SK-MEL-5 (cell line): ENCODE data around the gene TRAPPC10. TPM values are rescaled to one million over a fixed set of nuclear protein-coding genes. Genes with fewer than 3 reads are reported as not detected.

Experiments used
- DNase-seq: peaks from one replicate; pipeline ENCODE4 v3.0.0-alpha.2; 2016; ENCODE audit warnings: low read depth, low spot score
- in situ Hi-C: cut with HindIII; loops from 2 replicates; pipeline ENCODE4 v1.10.0; 2016; ENCODE audit warnings: low sequenced_read_pairs, high pct_unique_total_duplicates, low pct_unique_long_range_greater_than_20kb
- polyA plus RNA-seq, 2 experiments: library from polyadenylated mRNA; depleted of rRNA; stranded (reverse); fragments of >200 nt; gene quantifications; 2 replicates each; pipeline ENCODE4 v1.2.3, GENCODE V29; 2015
- total RNA-seq: library from RNA; depleted of rRNA; stranded (reverse); fragments of >200 nt; shearing (Covaris generic); gene quantifications from 2 replicates; pipeline ENCODE4 v1.2.3, GENCODE V29; 2014; rRNA removed

TRAPPC10 gene, protein sequence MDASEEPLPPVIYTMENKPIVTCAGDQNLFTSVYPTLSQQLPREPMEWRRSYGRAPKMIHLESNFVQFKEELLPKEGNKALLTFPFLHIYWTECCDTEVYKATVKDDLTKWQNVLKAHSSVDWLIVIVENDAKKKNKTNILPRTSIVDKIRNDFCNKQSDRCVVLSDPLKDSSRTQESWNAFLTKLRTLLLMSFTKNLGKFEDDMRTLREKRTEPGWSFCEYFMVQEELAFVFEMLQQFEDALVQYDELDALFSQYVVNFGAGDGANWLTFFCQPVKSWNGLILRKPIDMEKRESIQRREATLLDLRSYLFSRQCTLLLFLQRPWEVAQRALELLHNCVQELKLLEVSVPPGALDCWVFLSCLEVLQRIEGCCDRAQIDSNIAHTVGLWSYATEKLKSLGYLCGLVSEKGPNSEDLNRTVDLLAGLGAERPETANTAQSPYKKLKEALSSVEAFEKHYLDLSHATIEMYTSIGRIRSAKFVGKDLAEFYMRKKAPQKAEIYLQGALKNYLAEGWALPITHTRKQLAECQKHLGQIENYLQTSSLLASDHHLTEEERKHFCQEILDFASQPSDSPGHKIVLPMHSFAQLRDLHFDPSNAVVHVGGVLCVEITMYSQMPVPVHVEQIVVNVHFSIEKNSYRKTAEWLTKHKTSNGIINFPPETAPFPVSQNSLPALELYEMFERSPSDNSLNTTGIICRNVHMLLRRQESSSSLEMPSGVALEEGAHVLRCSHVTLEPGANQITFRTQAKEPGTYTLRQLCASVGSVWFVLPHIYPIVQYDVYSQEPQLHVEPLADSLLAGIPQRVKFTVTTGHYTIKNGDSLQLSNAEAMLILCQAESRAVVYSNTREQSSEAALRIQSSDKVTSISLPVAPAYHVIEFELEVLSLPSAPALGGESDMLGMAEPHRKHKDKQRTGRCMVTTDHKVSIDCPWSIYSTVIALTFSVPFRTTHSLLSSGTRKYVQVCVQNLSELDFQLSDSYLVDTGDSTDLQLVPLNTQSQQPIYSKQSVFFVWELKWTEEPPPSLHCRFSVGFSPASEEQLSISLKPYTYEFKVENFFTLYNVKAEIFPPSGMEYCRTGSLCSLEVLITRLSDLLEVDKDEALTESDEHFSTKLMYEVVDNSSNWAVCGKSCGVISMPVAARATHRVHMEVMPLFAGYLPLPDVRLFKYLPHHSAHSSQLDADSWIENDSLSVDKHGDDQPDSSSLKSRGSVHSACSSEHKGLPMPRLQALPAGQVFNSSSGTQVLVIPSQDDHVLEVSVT
- total RNA-seq: 19.9 and 24.3 TPM in 2 replicates
- 16.4 and 19.1 TPM in 2 replicates for polyA plus RNA-seq (2015; cell fraction: cytosol; rRNA removed)
- 44.5 and 64.2 TPM in 2 replicates for polyA plus RNA-seq (2015; cell fraction: nucleus; rRNA removed)

GRCh38 chr21:44011579-44012473 is at the start of gene TRAPPC10:
Gene TRAPPC10 (plus strand): TSS chr21:44012309. CDS start chr21:44012494, 185 bp downstream.
- DNase-seq: peak; percentile 81
- in situ Hi-C loops: no loop called here

DNA sequence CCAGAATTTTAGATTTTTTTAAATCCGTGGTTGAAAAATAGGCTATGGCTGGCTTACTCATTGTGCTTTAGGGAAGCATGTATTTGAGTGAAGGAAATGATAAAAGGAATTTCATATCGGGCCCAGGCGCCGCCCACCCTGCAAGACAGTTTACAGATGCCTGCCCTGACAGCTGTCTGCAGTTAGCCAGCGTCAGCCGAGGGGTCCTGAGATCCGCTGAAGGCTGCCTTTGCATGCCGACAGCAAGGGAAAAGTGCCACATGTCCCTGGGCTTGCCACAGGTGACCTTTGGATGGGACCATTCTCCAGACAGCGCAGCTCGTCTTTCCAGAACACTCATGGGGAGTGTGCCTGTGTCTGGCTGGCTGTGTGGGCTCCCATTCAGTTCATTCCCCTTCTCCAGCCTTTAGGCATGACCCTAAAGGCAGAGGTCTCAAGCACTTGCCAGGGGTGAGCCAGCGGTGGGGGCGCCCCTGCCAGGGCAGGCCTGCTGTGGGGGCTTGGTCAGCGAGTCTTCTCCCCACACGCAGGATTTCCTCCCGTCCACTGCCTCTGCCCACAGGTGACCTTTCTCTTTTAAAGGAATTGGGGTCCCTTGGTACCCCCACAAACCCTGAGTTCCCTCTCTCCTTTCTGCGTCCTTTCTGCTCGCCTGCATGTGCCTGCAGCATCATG is 46.1 kb upstream of the TRAPPC10 start:
- in situ Hi-C loops: no loop called here

GRCh38 chr21:43966946-43967512 is 45.1 kb upstream of the TRAPPC10 start:
- no peak for DNase-seq
- in situ Hi-C loops: no loop called here

More for the DNA sequence above, 46.1 kb upstream of the TRAPPC10 start:
- no peak for DNase-seq

GRCh38 chr21:43967981-43968380 is 44.1 kb upstream of the TRAPPC10 start:
- in situ Hi-C loops: no loop called here
- no peak for DNase-seq

- no peak for DNase-seq
- in situ Hi-C loops: no loop called here
Measured at GRCh38 chr21:43968410-43969114, 43.5 kb upstream of the TRAPPC10 start.

DNA sequence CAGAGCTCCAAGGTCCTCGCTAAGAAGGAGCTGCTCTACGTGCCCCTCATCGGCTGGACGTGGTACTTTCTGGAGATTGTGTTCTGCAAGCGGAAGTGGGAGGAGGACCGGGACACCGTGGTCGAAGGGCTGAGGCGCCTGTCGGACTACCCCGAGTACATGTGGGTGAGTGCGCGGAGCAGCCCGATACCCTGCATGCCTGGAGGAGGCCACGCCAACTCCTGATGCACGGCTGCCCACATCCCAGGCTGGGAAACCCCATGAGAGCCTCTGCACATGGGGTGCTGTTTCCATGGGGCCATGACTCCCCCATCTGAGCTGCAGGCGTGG is 43.0 kb upstream of the TRAPPC10 start:
- in situ Hi-C loops: no loop called here
- DNase-seq: no peak

GRCh38 chr21:43970551-43970950 is 41.6 kb upstream of the TRAPPC10 start:
- no peak for DNase-seq
- in situ Hi-C loops: no loop called here

DNA sequence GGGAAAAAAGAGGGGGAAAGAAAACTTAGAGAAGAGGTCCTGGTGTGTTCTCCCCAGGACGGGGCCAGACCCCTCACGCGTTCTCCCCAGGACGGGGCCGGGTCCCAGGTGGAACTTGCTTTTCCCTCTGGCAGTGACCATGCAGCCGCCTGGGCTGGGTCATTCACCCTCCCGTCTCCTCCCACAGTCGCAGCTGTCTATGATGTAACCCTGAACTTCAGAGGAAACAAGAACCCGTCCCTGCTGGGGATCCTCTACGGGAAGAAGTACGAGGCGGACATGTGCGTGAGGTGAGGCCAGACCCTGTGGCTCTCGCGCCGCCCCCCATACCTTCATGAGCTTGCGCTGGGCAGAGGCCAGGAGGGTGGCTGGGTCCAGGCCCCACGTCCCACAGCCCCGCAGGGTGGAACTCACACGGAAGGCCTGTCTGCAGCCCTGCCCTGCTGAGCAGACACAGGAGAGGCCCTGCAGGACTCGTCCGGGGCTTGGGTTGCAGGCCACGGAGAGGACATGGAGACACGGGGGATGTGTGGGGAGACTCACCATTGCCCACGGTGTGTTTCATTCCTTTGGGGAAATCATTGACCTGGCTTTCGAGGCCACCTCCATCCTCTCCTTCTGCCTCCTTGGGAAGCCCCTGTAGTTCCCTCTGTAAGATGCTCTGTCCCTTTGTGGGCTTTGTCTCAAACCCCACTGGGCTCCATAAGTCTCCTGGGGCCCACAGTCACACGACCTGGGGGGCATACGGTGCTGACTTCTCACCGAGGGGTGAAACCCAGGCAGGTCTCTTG is 40.7 kb upstream of the TRAPPC10 start:
- DNase-seq: no peak
- in situ Hi-C loops: no loop called here

DNA sequence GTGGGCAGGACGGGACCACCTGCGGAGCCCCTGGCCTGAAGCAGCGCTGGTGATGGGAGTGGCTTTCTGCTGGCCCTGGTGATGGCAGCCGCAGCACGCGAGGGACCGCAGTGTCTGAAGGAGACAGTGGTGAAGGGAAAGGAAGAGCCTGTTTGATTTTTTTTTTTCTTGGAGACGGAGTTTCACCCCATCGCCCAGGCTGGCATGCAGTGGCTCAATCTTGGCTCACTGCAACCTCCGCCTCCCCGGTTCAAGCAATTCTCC is 40.2 kb upstream of the TRAPPC10 start:
- in situ Hi-C loops: no loop called here
- no peak for DNase-seq

- in situ Hi-C loops: no loop called here
- no peak for DNase-seq
Measured at GRCh38 chr21:43972850-43973633, 39.1 kb upstream of the TRAPPC10 start.

GRCh38 chr21:43973634-43973955 is 38.5 kb upstream of the TRAPPC10 start:
- DNase-seq: no peak
- in situ Hi-C loops: no loop called here

DNA sequence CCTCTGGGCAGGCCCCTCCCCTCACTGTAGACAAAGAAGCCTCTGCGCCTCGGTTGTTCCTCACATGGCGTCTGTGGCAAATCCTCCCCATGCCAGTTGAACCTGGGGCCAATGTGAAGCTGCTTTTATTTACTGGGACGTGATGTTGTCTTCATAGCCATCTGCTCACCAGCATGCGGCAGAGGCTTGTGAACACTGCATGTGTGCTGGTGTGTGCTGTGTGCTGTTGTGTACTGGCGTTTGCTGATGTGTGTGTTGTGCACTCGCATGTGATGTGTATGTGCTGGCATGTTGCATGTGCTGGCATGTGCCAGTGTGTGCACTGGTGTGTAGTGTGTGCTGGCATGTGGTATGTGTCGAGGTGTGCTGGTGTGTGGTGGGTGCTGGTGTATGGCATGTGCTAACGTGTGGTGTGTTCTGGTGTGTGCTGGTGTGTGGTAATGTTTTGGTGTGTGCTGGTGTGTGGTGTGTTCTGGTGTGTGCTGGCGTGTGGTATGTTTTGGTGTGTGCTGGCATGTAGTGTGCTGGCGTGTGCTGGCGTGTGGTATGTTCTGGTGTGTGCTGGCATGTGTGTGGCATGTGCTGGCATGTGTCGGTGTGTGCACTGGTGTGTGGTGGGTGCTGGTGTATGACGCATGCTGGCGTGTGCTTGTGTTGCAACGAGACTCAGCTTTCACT is 37.2 kb upstream of the TRAPPC10 start:
- in situ Hi-C loops: no loop called here
- DNase-seq: no peak

- peak; percentile 60 for DNase-seq
- in situ Hi-C loops: no loop called here
Measured at GRCh38 chr21:43975469-43976098, 36.5 kb upstream of the TRAPPC10 start.

DNA sequence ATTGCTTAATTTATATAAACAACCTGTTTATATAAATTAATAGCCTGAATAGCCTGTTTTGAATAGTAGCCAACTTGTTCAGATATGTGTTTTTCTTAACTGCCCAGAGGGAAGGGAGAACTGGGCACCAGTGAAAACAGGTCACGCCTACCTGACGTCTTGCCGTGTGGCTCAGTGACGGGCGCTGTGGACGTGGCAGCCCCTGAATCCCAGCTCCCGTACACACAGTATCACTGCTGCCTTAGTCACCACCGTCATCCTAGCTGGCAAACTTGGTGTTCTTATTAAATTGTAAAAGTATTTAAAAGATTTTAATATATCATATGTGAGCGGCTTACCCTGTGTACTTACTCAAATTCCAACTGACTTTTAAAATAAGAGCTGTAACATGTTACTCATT is 35.4 kb upstream of the TRAPPC10 start:
- no peak for DNase-seq
- in situ Hi-C loops: no loop called here
